Measurements from ENCODE around the gene SCYGR4.

DNA sequence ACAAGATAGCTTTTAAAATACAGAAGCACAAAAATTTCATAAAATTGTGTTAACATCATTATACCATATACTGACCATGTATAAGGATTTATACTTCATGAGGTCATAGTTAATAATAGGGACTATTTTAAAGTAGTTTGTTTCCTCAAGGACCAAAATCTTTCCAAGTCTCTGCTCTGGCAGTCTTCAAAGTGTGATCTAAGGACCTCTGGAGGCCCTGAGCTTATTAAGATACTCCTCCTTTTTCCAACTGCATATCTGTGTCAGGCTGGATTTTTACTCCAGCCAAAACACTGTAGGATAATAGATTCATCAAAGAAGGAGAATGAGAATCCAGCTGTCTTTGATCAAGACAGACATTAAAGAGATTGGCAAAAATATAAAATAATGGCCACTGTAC is 20.3 kb upstream of the SCYGR4 start:
- TF ChIP-seq, protein P1, sequence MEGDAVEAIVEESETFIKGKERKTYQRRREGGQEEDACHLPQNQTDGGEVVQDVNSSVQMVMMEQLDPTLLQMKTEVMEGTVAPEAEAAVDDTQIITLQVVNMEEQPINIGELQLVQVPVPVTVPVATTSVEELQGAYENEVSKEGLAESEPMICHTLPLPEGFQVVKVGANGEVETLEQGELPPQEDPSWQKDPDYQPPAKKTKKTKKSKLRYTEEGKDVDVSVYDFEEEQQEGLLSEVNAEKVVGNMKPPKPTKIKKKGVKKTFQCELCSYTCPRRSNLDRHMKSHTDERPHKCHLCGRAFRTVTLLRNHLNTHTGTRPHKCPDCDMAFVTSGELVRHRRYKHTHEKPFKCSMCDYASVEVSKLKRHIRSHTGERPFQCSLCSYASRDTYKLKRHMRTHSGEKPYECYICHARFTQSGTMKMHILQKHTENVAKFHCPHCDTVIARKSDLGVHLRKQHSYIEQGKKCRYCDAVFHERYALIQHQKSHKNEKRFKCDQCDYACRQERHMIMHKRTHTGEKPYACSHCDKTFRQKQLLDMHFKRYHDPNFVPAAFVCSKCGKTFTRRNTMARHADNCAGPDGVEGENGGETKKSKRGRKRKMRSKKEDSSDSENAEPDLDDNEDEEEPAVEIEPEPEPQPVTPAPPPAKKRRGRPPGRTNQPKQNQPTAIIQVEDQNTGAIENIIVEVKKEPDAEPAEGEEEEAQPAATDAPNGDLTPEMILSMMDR (IDR thresholded peaks at IDR 0.05; ENCODE audit: low read length): no peak
- TF ChIP-seq EZH2 (IDR thresholded peaks at IDR 0.05; ENCODE audit: borderline replicate concordance, low read length): no peak
